HepG2 (cell line): Measurements from ENCODE around the gene WDR81. TPM values are rescaled to one million over a fixed set of nuclear protein-coding genes. Genes with fewer than 3 reads are reported as not detected.

Experiments used
- BCL6 ChIP-seq: IDR thresholded peaks from 2 replicates; pipeline ENCODE4 v1.6.1; 2016; ENCODE audit warnings: missing genetic modification reagents, missing compliant biosample characterization
- CCAR2 ChIP-seq: fragments of 200-400 bp; formaldehyde crosslinking; optimal IDR thresholded peaks from 2 replicates; pipeline ENCODE3; 2018; ENCODE audit warnings: low read depth, mild to moderate bottlenecking, low read length, moderate library complexity
- NAIF1 ChIP-seq: sonication (generic); formaldehyde crosslinking; IDR thresholded peaks from 2 replicates; pipeline ENCODE4 v1.5.0; 2020; ENCODE audit warnings: mild to moderate bottlenecking, missing genetic modification reagents, borderline replicate concordance
- PITX1 ChIP-seq: sonication (generic); formaldehyde crosslinking; IDR thresholded peaks from 2 replicates; pipeline ENCODE4 v1.5.1; 2020; ENCODE audit warnings: mild to moderate bottlenecking, missing genetic modification reagents
- SNRNP70 ChIP-seq: fragments of 200-400 bp; formaldehyde crosslinking; IDR thresholded peaks from 2 replicates; pipeline ENCODE4 v1.6.1; 2017; ENCODE audit warnings: mild to moderate bottlenecking, low read depth, low read length, moderate library complexity
- TAF15 ChIP-seq: fragments of 200-400 bp; formaldehyde crosslinking; IDR thresholded peaks from one replicate; pipeline ENCODE4 v1.6.1; 2018; ENCODE audit warnings: mild to moderate bottlenecking, low read depth, low read length; ENCODE audit not compliant: poor library complexity, severe bottlenecking
- ZBTB38 ChIP-seq: sonication (generic); formaldehyde crosslinking; IDR thresholded peaks from 2 replicates; pipeline ENCODE4 v1.5.1; 2020; ENCODE audit warnings: mild to moderate bottlenecking, missing genetic modification reagents
- ZFP62 ChIP-seq: sonication (generic); formaldehyde crosslinking; IDR thresholded peaks from 2 replicates; pipeline ENCODE4 v1.4.0; 2020; ENCODE audit warnings: missing genetic modification reagents
- ZNF329 ChIP-seq: sonication (generic); formaldehyde crosslinking; IDR thresholded peaks from 2 replicates; pipeline ENCODE4 v1.9.0; 2021; ENCODE audit warnings: low read depth, mild to moderate bottlenecking, missing genetic modification reagents
- ZNF34 ChIP-seq: sonication (generic); formaldehyde crosslinking; IDR thresholded peaks from 2 replicates; pipeline ENCODE4 v1.4.0; 2020; ENCODE audit warnings: mild to moderate bottlenecking, missing genetic modification reagents, borderline replicate concordance
- ZNF430 ChIP-seq: sonication (generic); formaldehyde crosslinking; IDR thresholded peaks from 2 replicates; pipeline ENCODE4 v1.9.0; 2021; ENCODE audit warnings: mild to moderate bottlenecking, missing genetic modification reagents
- polyA plus RNA-seq, 8 experiments: library from polyadenylated mRNA; depleted of rRNA in 3 of 8; stranded (reverse) in 7 of 8; unstranded in 1 of 8; fragments of >200 nt; fragmentation: Illumina TruSeq in 4 of 8; extraction: Trizol in 4 of 8; gene quantifications; 2 replicates each; pipeline versions ENCODE4 v1.2.1 to v1.2.3, GENCODE V29; 2011 to 2016; ENCODE audit warnings: low read depth in 4 of 8, missing spikeins in 1 of 8, mixed read lengths in 1 of 8; ENCODE audit not compliant: insufficient read depth in 1 of 8
- total RNA-seq, 5 experiments: library from RNA; depleted of rRNA; stranded (reverse); fragments of >200 nt; fragmentation: Illumina TruSeq; extraction: Trizol; gene quantifications; 2 replicates each; pipeline ENCODE4 v1.2.3, GENCODE V29; 2016; ENCODE audit warnings: low read depth in 1 of 5
- TF ChIP-seq, protein P1 (sequence below): IDR thresholded peaks from 2 replicates; pipeline ENCODE4 v1.6.1; 2016; ENCODE audit warnings: low read depth
- TF ChIP-seq, protein P2 (sequence below): sonication (generic); IDR thresholded peaks from 2 replicates; pipeline ENCODE4 v1.6.1; 2016; ENCODE audit warnings: low read depth, borderline replicate concordance
- TF ChIP-seq, protein P3 (sequence below): sonication (generic); formaldehyde crosslinking; IDR thresholded peaks from 2 replicates; pipeline ENCODE4 v1.4.0; 2020; ENCODE audit warnings: missing genetic modification reagents
- TF ChIP-seq, protein P4 (sequence below): sonication (generic); formaldehyde crosslinking; IDR thresholded peaks from 2 replicates; pipeline ENCODE4 v1.5.1; 2020; ENCODE audit warnings: mild to moderate bottlenecking, missing genetic modification reagents, borderline replicate concordance
- TF ChIP-seq, protein P5 (sequence below): sonication (generic); formaldehyde crosslinking; IDR thresholded peaks from 2 replicates; pipeline ENCODE4 v1.5.1; 2020; ENCODE audit warnings: missing genetic modification reagents, mild to moderate bottlenecking, borderline replicate concordance
- TF ChIP-seq, protein P6 (sequence below): sonication (generic); formaldehyde crosslinking; IDR thresholded peaks from 2 replicates; pipeline ENCODE4 v1.4.0; 2020; ENCODE audit warnings: mild to moderate bottlenecking, low read depth, missing genetic modification reagents

WDR81 gene
- total and polyA plus RNA-seq, 2 of the 13 experiments (the other 11 are each of a cell fraction or from before 2014, with no cell fraction given): 9.1 to 16.7 TPM

DNA sequence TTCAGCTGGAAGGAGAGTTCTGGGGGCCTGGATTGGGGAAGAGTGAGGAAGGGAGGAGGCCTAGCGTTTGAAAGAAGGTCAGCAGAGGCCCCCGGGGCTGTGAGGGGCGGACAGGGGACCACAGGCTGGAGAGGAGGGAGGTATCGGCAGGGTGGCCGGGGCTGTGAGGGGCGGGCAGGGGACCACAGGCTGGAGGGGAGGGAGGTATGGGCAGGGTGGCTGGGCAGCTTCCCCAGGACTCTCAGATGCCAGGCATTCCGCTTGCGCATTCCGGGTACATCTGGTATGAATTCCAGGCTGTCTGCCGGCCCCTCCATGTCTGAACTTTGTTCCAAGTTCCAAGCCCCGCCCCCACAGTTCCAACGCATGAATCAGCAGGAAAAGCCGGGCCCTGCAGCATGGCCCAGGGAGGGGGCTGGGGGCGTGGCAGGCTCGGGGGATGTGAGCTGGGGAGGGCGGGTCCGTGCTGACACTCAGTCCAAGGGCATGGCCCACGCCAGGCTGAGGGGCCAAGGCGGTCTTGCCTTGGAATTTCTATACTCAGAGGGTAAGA is 10.0 kb upstream of the WDR81 start (continued):
- TF ChIP-seq, protein P1, sequence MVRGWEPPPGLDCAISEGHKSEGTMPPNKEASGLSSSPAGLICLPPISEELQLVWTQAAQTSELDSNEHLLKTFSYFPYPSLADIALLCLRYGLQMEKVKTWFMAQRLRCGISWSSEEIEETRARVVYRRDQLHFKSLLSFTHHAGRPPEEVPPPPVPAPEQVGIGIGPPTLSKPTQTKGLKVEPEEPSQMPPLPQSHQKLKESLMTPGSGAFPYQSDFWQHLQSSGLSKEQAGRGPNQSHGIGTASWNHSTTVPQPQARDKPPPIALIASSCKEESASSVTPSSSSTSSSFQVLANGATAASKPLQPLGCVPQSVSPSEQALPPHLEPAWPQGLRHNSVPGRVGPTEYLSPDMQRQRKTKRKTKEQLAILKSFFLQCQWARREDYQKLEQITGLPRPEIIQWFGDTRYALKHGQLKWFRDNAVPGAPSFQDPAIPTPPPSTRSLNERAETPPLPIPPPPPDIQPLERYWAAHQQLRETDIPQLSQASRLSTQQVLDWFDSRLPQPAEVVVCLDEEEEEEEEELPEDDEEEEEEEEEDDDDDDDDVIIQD: no peak
- TF ChIP-seq, protein P2, sequence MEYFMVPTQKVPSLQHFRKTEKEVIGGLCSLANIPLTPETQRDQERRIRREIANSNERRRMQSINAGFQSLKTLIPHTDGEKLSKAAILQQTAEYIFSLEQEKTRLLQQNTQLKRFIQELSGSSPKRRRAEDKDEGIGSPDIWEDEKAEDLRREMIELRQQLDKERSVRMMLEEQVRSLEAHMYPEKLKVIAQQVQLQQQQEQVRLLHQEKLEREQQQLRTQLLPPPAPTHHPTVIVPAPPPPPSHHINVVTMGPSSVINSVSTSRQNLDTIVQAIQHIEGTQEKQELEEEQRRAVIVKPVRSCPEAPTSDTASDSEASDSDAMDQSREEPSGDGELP: peak; percentile 98
- TF ChIP-seq, protein P3, sequence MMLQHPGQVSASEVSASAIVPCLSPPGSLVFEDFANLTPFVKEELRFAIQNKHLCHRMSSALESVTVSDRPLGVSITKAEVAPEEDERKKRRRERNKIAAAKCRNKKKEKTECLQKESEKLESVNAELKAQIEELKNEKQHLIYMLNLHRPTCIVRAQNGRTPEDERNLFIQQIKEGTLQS (CRISPR knock-in tag): peak; percentile 69
- no peak for TF ChIP-seq CCAR2
- TF ChIP-seq ZNF34 (CRISPR knock-in tag): no peak
- no peak for TF ChIP-seq TAF15
- TF ChIP-seq, protein P4, sequence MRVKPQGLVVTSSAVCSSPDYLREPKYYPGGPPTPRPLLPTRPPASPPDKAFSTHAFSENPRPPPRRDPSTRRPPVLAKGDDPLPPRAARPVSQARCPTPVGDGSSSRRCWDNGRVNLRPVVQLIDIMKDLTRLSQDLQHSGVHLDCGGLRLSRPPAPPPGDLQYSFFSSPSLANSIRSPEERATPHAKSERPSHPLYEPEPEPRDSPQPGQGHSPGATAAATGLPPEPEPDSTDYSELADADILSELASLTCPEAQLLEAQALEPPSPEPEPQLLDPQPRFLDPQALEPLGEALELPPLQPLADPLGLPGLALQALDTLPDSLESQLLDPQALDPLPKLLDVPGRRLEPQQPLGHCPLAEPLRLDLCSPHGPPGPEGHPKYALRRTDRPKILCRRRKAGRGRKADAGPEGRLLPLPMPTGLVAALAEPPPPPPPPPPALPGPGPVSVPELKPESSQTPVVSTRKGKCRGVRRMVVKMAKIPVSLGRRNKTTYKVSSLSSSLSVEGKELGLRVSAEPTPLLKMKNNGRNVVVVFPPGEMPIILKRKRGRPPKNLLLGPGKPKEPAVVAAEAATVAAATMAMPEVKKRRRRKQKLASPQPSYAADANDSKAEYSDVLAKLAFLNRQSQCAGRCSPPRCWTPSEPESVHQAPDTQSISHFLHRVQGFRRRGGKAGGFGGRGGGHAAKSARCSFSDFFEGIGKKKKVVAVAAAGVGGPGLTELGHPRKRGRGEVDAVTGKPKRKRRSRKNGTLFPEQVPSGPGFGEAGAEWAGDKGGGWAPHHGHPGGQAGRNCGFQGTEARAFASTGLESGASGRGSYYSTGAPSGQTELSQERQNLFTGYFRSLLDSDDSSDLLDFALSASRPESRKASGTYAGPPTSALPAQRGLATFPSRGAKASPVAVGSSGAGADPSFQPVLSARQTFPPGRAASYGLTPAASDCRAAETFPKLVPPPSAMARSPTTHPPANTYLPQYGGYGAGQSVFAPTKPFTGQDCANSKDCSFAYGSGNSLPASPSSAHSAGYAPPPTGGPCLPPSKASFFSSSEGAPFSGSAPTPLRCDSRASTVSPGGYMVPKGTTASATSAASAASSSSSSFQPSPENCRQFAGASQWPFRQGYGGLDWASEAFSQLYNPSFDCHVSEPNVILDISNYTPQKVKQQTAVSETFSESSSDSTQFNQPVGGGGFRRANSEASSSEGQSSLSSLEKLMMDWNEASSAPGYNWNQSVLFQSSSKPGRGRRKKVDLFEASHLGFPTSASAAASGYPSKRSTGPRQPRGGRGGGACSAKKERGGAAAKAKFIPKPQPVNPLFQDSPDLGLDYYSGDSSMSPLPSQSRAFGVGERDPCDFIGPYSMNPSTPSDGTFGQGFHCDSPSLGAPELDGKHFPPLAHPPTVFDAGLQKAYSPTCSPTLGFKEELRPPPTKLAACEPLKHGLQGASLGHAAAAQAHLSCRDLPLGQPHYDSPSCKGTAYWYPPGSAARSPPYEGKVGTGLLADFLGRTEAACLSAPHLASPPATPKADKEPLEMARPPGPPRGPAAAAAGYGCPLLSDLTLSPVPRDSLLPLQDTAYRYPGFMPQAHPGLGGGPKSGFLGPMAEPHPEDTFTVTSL (CRISPR knock-in tag): no peak
- TF ChIP-seq PITX1: peak; percentile 70
- peak; percentile 56; the same call in 1 of the 2 replicates for TF ChIP-seq ZNF430 (CRISPR knock-in tag)
- TF ChIP-seq, protein P5, sequence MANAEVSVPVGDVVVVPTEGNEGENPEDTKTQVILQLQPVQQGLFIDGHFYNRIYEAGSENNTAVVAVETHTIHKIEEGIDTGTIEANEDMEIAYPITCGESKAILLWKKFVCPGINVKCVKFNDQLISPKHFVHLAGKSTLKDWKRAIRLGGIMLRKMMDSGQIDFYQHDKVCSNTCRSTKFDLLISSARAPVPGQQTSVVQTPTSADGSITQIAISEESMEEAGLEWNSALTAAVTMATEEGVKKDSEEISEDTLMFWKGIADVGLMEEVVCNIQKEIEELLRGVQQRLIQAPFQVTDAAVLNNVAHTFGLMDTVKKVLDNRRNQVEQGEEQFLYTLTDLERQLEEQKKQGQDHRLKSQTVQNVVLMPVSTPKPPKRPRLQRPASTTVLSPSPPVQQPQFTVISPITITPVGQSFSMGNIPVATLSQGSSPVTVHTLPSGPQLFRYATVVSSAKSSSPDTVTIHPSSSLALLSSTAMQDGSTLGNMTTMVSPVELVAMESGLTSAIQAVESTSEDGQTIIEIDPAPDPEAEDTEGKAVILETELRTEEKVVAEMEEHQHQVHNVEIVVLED (CRISPR knock-in tag): peak; percentile 78; the same call in 1 of the 2 replicates
- no peak; the same call in 1 of the 2 replicates for TF ChIP-seq ZBTB38 (CRISPR knock-in tag)
- TF ChIP-seq NAIF1 (CRISPR knock-in tag): no peak
- TF ChIP-seq ZFP62 (CRISPR knock-in tag): no peak
- no peak for TF ChIP-seq SNRNP70
- no peak for TF ChIP-seq ZNF329
- TF ChIP-seq, protein P6, sequence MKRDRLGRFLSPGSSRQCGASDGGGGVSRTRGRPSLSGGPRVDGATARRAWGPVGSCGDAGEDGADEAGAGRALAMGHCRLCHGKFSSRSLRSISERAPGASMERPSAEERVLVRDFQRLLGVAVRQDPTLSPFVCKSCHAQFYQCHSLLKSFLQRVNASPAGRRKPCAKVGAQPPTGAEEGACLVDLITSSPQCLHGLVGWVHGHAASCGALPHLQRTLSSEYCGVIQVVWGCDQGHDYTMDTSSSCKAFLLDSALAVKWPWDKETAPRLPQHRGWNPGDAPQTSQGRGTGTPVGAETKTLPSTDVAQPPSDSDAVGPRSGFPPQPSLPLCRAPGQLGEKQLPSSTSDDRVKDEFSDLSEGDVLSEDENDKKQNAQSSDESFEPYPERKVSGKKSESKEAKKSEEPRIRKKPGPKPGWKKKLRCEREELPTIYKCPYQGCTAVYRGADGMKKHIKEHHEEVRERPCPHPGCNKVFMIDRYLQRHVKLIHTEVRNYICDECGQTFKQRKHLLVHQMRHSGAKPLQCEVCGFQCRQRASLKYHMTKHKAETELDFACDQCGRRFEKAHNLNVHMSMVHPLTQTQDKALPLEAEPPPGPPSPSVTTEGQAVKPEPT (CRISPR knock-in tag): no peak
- peak; percentile 78 for TF ChIP-seq BCL6 (CRISPR knock-in tag)
